ENCODE results near the gene MAGI2. TPM values are rescaled to one million over a fixed set of nuclear protein-coding genes. Genes with fewer than 3 reads are reported as not detected.
"Not testable (repeated sequence)": the region's sequence is repeated elsewhere in the genome, so short reads cannot be mapped to it uniquely, and the experiment has no call there.

MAGI2 gene
- total RNA-seq, 1 donor from 2014 or later: 8.0 TPM

DNA sequence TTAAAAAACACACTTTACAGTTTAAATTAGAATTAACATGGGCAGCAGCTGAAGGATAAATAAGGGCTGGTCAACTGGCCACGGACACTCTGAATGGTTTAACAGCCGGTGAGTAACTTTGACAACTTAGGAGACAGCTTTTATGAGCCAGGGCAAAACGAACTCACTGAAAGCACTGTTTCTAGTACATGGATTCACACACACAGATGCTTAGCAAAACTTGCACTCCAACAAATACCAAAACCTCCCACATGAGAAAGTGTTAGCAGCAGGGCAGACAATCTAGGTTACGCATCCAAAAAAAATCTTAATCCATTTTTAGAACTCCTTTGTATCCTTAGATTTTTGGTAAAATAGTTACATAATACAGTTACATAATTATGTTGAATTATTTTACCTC lies 1168.5 kb downstream of the MAGI2 start:
- peak; percentile 5 for DNase-seq

DNA sequence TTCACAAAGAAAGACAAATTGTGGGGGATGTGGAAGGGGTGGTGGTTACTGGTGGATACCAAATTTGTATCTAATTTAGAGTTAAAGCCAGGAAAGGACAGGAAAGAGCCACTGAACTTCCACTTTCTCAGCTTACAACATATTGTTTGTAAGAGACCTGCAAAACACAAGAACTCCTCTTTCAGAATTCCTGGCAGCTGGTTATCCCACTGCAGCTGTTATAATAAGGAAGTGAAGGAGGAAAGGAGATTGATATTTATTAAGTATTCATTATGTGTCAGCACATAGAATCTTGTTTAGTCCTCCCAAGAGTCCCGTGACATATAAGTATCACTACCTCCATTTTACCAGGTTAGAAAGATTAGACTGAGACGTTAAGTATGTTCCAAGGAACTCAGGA lies 1173.2 kb downstream of the MAGI2 start:
- DNase-seq: no peak

DNA sequence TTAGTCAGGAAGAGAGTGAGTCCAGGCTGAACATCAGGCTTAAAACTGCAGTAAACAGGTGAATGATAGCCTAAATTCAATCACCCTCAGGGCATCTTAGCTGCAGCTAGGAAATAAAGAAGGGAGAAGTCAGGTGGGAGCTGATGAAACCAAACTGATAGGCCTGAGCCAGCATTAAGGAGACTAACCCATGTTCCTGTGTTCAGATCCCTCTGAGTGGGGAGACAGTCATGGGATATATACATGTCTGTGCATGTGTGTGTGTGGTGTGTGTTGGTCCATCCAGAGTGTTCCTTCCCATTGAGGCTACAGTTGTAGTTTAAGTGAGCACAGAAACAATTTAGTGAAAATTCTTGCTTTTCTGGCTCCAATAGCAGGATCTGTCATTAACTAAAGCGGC lies 1174.0 kb downstream of the MAGI2 start:
- DNase-seq: no peak

- DNase-seq: no peak
Measured at GRCh38 chr7:78279032-78279431, 1174.4 kb downstream of the MAGI2 start.

- no peak for DNase-seq
Measured at GRCh38 chr7:78267141-78267540, 1186.3 kb downstream of the MAGI2 start.

- DNase-seq: no peak
Measured at GRCh38 chr7:78265486-78265885, 1188.0 kb downstream of the MAGI2 start.

GRCh38 chr7:78265071-78265470 lies 1188.4 kb downstream of the MAGI2 start:
- no peak for DNase-seq

DNA sequence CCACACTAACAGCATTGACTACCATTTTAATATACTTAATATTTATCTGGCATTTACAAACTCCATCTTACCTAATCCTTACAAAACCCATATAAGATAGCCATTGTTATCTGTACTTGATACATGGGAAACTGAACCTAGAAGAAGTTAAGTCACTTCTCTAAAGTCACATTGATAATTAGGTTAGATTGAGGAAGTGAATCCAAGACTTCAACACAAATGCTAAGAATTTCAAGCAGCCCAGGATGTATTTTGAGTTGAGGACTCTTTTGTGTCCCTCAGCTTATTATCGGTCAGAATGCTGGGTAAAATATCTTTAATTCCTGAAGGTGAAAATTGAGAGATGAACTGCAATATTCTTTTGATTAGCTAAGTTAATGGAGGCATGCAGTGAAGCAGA lies 1189.4 kb downstream of the MAGI2 start:
- no peak for DNase-seq

DNA sequence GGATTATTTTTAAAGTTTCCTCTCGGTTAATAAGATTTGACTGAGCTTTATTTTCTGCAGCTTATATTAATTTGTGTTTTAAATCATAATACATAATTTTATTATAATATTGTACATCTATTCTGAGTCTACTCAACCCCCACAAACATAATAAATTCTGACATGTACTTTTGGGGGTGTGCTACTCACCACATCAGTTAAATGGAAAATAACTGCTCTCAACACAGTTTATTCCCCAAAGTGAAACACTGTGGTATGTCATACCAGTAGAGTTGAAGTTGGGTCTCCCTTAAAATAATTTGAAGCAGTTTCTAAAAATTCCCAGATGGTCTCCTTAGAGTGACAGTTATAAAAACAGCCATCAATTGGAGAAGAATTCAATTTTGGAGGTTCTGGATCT lies 1191.7 kb downstream of the MAGI2 start:
- DNase-seq: no peak

- DNase-seq: no peak
Measured at GRCh38 chr7:78261302-78261701, 1192.2 kb downstream of the MAGI2 start.

DNA sequence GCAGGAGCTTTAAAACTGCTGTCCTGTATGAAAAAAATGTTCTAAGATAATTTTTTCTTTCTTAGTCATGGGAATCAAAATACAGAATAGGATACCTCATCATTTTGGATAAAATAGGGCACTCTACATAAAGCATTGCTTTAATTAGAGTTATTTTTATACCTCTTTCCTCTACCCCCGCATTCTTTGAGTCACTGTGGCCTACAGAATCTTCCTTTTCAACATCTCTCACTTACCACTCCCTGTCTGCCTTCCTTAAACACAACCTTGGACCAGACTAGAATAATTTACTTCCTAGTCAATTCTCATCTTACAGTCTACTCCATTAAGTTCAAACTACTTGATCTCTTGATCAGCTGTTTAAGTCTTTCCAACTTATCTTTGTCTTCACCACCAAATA lies 1192.6 kb downstream of the MAGI2 start:
- no peak for DNase-seq

DNA sequence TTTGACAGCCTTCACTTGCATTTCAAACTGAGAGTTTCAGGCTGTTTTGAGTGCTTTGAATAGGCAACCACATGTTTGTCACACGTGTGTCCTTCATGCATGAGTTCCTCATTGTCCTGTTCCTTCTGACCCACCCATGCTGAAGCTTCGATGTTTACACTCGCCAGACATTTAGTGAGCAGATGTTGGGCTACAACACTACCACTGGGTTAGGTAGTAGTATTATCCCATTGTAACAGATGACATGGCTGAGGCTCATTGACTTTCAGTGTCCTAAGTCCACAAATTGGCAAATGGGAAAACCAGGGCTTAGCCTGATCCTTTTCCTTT lies 1198.8 kb downstream of the MAGI2 start:
- DNase-seq: no peak

GRCh38 chr7:78253850-78254725 lies 1199.4 kb downstream of the MAGI2 start:
- no peak for DNase-seq

GRCh38 chr7:78248867-78249266 lies 1204.6 kb downstream of the MAGI2 start:
- DNase-seq: no peak

DNA sequence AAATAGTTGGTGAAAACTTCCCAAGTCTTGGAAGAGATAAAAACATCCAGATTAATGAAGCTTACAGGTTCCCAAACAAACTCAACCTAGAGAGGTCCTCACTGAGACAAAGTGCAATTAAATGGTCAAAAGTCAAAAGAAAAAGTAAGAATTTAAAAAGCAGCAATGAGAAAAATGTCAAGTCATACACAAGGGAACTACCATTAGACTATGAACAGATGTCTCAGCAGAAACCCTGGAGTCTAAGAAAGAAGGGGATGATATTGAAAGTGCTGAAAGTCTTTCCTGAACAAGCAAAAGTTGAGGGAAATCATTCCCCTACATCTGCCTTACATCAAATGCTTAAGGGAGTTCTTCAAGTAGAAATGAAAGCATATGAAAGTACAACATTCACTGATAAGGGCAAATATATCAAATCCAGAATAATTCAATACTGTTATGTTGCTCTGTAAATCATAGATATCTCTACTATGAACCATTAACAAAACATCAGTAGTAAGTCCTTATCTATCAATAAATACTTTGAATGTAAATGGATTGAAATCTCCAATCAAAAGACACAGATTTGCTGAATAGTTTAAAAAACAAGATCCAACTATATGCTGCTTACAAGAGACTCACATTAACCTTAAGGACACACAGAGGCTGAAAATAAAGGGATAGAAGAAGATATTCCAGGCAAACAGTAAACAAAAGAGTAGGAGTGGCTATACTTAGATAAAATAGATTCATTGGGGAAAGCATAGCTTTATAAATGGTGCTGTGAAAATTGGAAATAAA lies 1205.4 kb downstream of the MAGI2 start:
- no peak for DNase-seq

DNA sequence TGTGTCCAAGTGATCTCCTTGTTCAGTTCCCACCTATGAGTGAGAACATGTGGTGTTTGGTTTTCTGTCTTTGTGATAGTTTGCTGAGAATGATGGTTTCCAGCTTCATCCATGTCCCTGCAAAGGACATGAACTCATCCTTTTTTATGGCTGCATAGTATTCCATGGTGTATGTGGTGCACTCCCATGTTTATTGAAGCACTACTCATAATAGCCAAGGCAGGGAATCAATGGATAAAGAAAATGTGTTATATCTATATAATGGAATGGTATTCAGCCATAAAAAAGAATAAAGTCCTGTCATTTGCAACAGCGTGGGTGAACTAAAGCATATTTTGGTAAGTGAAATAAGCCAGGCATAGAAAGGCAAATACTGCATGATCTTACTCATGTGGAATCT lies 1213.3 kb downstream of the MAGI2 start:
- not testable (repeated sequence) for DNase-seq

GRCh38 chr7:78234634-78235033 lies 1218.8 kb downstream of the MAGI2 start:
- no peak for DNase-seq

- DNase-seq: no peak
Measured at GRCh38 chr7:78232806-78233205, 1220.7 kb downstream of the MAGI2 start.

- DNase-seq: peak; percentile 44
Measured at GRCh38 chr7:78226059-78226719, 1227.3 kb downstream of the MAGI2 start.

DNA sequence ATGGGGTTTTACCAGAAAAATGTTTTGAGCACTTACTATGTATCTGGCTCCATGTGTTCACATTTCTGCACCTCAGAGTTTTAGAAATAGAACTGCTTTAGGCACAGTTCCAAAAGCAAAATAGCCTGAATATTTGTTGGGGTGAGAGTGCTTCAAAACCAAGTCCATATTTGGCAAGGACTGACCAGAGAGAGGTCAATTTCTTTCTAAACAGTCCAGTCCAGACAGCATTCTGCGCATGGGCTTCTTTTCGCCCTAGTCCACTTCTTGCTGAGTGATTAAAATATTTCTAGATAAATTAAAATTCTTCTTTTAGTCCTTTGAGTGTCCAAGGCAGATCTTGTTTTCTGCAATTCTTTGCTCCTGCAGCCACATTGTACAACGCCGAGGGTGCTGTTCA lies 1227.9 kb downstream of the MAGI2 start:
- no peak for DNase-seq

GRCh38 chr7:78224923-78225322 lies 1228.5 kb downstream of the MAGI2 start:
- DNase-seq: no peak

DNA sequence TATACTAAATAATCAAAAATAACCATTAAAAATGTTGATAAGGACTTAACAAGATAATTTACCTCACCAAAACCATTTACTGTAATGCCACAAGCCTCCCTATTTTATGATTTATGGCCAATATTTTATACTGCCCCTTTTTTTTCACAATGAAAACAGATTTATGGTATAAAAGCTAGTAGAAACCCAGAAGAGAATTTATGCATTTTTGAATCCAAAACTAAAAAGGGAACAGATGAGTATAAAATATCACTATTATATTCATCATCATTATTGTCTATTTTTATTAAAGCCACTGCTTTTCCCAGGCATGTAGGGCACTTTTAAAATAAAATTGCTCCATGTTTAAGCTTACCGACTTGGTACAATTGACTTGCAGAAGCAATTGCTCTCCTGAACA lies 1229.9 kb downstream of the MAGI2 start:
- no peak for DNase-seq

Data from tongue (tissue), 2 donors.